HepG2 (cell line): ENCODE measurements around the gene PCYT2. TPM values are rescaled to one million over a fixed set of nuclear protein-coding genes. Genes with fewer than 3 reads are reported as not detected.

Source experiments
- BHLHE40 ChIP-seq: IDR thresholded peaks from 2 replicates; pipeline ENCODE4 v1.6.1; 2011; ENCODE audit warnings: low read length, improper control_type of control experiment
- ETV5 ChIP-seq: IDR thresholded peaks from 2 replicates; pipeline ENCODE4 v1.6.1; 2018; ENCODE audit warnings: missing biosample characterization, missing genetic modification reagents, inconsistent platforms, borderline replicate concordance
- HNRNPK ChIP-seq: fragments of 200-400 bp; formaldehyde crosslinking; IDR thresholded peaks from 2 replicates; pipeline ENCODE4 v1.6.1; 2018; ENCODE audit warnings: low read length, low read depth, moderate library complexity, mild to moderate bottlenecking; ENCODE audit not compliant: poor library complexity, severe bottlenecking
- MATR3 ChIP-seq: sonication (generic); formaldehyde crosslinking; IDR thresholded peaks from 2 replicates; pipeline ENCODE4 v1.4.0; 2020; ENCODE audit warnings: missing genetic modification reagents
- MED1 ChIP-seq: sonication (generic); formaldehyde crosslinking; IDR thresholded peaks from 2 replicates; pipeline ENCODE4 v1.4.0; 2020; ENCODE audit warnings: missing genetic modification reagents
- PPARG ChIP-seq: conservative IDR thresholded peaks from 2 replicates; pipeline ENCODE4 v1.6.1; 2016; ENCODE audit warnings: missing biosample characterization, missing genetic modification reagents
- RBAK ChIP-seq: sonication (generic); formaldehyde crosslinking; IDR thresholded peaks from 2 replicates; pipeline ENCODE4 v1.5.1; 2020; ENCODE audit warnings: mild to moderate bottlenecking, missing genetic modification reagents
- REXO4 ChIP-seq: sonication (generic); formaldehyde crosslinking; IDR thresholded peaks from 2 replicates; pipeline ENCODE4 v1.8.0; 2022; ENCODE audit warnings: missing genetic modification reagents, mild to moderate bottlenecking, borderline replicate concordance
- TCF12 ChIP-seq, 2 experiments: fragments of 450-650 bp in 1 of 2; sonication (generic) in 1 of 2; formaldehyde crosslinking in 1 of 2; IDR thresholded peaks; 2 replicates each; pipeline versions ENCODE4 v1.6.1 to v1.8.0; 2017 to 2022; ENCODE audit warnings: antibody characterized with exemption in 1 of 2, mild to moderate bottlenecking in 1 of 2, missing genetic modification reagents in 1 of 2, moderate library complexity in 1 of 2
- ZNF180 ChIP-seq: sonication (generic); formaldehyde crosslinking; IDR thresholded peaks from 2 replicates; pipeline ENCODE4 v1.4.0; 2020; ENCODE audit warnings: low read depth, missing genetic modification reagents, borderline replicate concordance
- ZNF496 ChIP-seq: sonication (generic); formaldehyde crosslinking; IDR thresholded peaks from 2 replicates; pipeline ENCODE4 v1.8.1; 2023; ENCODE audit warnings: mild to moderate bottlenecking, moderate library complexity, missing genetic modification reagents; ENCODE audit not compliant: insufficient replicate concordance
- ZNF549 ChIP-seq: sonication (generic); formaldehyde crosslinking; IDR thresholded peaks from 2 replicates; pipeline ENCODE4 v1.5.0; 2020; ENCODE audit warnings: missing genetic modification reagents
- ZNF564 ChIP-seq: sonication (generic); formaldehyde crosslinking; IDR thresholded peaks from 2 replicates; pipeline ENCODE4 v1.8.1; 2023; ENCODE audit warnings: mild to moderate bottlenecking, missing genetic modification reagents
- ZNF780A ChIP-seq: sonication (generic); formaldehyde crosslinking; IDR thresholded peaks from 2 replicates; pipeline ENCODE4 v1.8.0; 2022; ENCODE audit warnings: mild to moderate bottlenecking, missing genetic modification reagents, moderate library complexity
- ZNF781 ChIP-seq: sonication (generic); formaldehyde crosslinking; IDR thresholded peaks from 2 replicates; pipeline ENCODE4 v1.5.1; 2020; ENCODE audit warnings: borderline replicate concordance, mild to moderate bottlenecking, missing genetic modification reagents; ENCODE audit errors: not compliant biosample characterization
- ZNF792 ChIP-seq: IDR thresholded peaks from 2 replicates; pipeline ENCODE4 v1.6.1; 2016
- polyA plus RNA-seq, 8 experiments: library from polyadenylated mRNA; depleted of rRNA in 3 of 8; stranded (reverse) in 7 of 8; unstranded in 1 of 8; fragments of >200 nt; fragmentation: Illumina TruSeq in 4 of 8; extraction: Trizol in 4 of 8; gene quantifications; 2 replicates each; pipeline versions ENCODE4 v1.2.1 to v1.2.3, GENCODE V29; 2011 to 2016; ENCODE audit warnings: low read depth in 4 of 8, missing spikeins in 1 of 8, mixed read lengths in 1 of 8; ENCODE audit not compliant: insufficient read depth in 1 of 8
- total RNA-seq, 5 experiments: library from RNA; depleted of rRNA; stranded (reverse); fragments of >200 nt; fragmentation: Illumina TruSeq; extraction: Trizol; gene quantifications; 2 replicates each; pipeline ENCODE4 v1.2.3, GENCODE V29; 2016; ENCODE audit warnings: low read depth in 1 of 5
- TF ChIP-seq, protein P1 (sequence below): sonication (generic); formaldehyde crosslinking; IDR thresholded peaks from 2 replicates; pipeline ENCODE4 v1.4.0; 2020; ENCODE audit warnings: missing genetic modification reagents
- TF ChIP-seq, protein P2 (sequence below): sonication (generic); formaldehyde crosslinking; IDR thresholded peaks from 2 replicates; pipeline ENCODE4 v1.8.1; 2023; ENCODE audit warnings: missing genetic modification reagents, inconsistent platforms, borderline replicate concordance
- TF ChIP-seq, protein P3 (sequence below): sonication (generic); formaldehyde crosslinking; IDR thresholded peaks from 2 replicates; pipeline ENCODE4 v1.4.0; 2020; ENCODE audit warnings: low read depth, missing genetic modification reagents
- TF ChIP-seq, protein P4 (sequence below): sonication (generic); formaldehyde crosslinking; IDR thresholded peaks from 2 replicates; pipeline ENCODE4 v1.5.0; 2020; ENCODE audit warnings: mild to moderate bottlenecking, missing genetic modification reagents, borderline replicate concordance
- TF ChIP-seq, protein P5 (sequence below): sonication (generic); formaldehyde crosslinking; IDR thresholded peaks from 2 replicates; pipeline ENCODE4 v1.5.0; 2020; ENCODE audit warnings: missing genetic modification reagents

Gene PCYT2
- total and polyA plus RNA-seq, 2 of the 13 experiments (the other 11 are each of a cell fraction or from before 2014, with no cell fraction given): 147 to 297 TPM

DNA sequence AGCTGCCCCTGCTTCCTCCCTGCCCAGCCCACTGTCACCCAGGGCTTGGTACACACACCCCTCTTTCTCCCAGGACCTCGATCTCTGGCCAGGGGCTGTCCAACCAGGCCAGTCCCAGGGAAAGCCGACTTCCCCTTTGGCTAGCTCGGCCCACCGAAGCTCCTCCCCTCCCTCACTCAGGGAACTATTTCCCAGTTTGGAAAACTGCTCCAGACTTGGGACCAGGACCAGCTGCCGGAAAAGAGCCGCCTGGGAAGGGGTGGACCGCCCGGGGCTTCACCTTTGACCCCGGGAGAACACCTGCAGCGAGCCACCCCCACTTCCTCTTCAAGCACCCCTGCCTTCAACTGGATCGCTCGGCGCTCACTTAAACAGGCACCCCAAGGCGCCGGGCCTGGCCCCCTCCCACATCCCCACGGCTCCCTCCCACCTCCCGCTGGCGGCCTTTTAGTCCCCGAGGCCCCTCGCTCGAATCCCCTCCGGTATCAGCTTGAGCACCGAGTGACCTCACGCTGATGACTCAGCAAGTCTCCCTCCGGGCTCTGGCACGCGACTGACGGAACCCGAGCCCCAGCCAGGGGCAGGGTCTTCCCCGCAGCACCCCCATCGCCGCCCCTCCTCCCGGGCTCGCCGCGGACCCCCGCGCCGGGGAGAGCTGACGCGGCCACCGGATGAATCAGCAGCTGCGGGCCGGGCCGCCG is 15.4 kb upstream of the PCYT2 start (continued):
- TF ChIP-seq RBAK: no peak
- TF ChIP-seq, protein P1, sequence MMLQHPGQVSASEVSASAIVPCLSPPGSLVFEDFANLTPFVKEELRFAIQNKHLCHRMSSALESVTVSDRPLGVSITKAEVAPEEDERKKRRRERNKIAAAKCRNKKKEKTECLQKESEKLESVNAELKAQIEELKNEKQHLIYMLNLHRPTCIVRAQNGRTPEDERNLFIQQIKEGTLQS (CRISPR knock-in tag): peak; percentile 58; the same call in 1 of the 2 replicates
- no peak for TF ChIP-seq ZNF549 (CRISPR knock-in tag)
- peak; percentile 24; the same call in 1 of the 2 replicates for TF ChIP-seq ZNF792 (CRISPR knock-in tag)
- no peak for TF ChIP-seq ZNF180
- TF ChIP-seq, protein P2, sequence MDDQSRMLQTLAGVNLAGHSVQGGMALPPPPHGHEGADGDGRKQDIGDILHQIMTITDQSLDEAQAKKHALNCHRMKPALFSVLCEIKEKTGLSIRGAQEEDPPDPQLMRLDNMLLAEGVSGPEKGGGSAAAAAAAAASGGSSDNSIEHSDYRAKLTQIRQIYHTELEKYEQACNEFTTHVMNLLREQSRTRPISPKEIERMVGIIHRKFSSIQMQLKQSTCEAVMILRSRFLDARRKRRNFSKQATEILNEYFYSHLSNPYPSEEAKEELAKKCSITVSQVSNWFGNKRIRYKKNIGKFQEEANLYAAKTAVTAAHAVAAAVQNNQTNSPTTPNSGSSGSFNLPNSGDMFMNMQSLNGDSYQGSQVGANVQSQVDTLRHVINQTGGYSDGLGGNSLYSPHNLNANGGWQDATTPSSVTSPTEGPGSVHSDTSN (CRISPR knock-in tag): no peak
- no peak for TF ChIP-seq TCF12 (IDR thresholded peaks at IDR 0.05)
- TF ChIP-seq TCF12 (CRISPR knock-in tag; IDR thresholded peaks at IDR 0.05): no peak
- TF ChIP-seq, protein P3, sequence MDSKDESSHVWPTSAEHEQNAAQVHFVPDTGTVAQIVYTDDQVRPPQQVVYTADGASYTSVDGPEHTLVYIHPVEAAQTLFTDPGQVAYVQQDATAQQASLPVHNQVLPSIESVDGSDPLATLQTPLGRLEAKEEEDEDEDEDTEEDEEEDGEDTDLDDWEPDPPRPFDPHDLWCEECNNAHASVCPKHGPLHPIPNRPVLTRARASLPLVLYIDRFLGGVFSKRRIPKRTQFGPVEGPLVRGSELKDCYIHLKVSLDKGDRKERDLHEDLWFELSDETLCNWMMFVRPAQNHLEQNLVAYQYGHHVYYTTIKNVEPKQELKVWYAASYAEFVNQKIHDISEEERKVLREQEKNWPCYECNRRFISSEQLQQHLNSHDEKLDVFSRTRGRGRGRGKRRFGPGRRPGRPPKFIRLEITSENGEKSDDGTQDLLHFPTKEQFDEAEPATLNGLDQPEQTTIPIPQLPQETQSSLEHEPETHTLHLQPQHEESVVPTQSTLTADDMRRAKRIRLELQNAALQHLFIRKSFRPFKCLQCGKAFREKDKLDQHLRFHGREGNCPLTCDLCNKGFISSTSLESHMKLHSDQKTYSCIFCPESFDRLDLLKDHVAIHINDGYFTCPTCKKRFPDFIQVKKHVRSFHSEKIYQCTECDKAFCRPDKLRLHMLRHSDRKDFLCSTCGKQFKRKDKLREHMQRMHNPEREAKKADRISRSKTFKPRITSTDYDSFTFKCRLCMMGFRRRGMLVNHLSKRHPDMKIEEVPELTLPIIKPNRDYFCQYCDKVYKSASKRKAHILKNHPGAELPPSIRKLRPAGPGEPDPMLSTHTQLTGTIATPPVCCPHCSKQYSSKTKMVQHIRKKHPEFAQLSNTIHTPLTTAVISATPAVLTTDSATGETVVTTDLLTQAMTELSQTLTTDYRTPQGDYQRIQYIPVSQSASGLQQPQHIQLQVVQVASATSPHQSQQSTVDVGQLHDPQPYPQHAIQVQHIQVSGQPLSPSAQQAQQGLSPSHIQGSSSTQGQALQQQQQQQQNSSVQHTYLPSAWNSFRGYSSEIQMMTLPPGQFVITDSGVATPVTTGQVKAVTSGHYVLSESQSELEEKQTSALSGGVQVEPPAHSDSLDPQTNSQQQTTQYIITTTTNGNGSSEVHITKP (CRISPR knock-in tag): 0 out of 2 replicates have a peak, but pooled peaks have one; percentile 56
- TF ChIP-seq MATR3 (CRISPR knock-in tag): no peak
- TF ChIP-seq REXO4 (CRISPR knock-in tag): no peak
- no peak for TF ChIP-seq ZNF496
- 0 out of 2 replicates have a peak, but pooled peaks have one; percentile 41 for TF ChIP-seq PPARG (CRISPR knock-in tag)
- TF ChIP-seq BHLHE40: peak; percentile 85
- TF ChIP-seq ZNF781: peak; percentile 25
- TF ChIP-seq MED1: peak; percentile 74
- no peak for TF ChIP-seq ZNF780A (CRISPR knock-in tag)
- TF ChIP-seq, protein P4, sequence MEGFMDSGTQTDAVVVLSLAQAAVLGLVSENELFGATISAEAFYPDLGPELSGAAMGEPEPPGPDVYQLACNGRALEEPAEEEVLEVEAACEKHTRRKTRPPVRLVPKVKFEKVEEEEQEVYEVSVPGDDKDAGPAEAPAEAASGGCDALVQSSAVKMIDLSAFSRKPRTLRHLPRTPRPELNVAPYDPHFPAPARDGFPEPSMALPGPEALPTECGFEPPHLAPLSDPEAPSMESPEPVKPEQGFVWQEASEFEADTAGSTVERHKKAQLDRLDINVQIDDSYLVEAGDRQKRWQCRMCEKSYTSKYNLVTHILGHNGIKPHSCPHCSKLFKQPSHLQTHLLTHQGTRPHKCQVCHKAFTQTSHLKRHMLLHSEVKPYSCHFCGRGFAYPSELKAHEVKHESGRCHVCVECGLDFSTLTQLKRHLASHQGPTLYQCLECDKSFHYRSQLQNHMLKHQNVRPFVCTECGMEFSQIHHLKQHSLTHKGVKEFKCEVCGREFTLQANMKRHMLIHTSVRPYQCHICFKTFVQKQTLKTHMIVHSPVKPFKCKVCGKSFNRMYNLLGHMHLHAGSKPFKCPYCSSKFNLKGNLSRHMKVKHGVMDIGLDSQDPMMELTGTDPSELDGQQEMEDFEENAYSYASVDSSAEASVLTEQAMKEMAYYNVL (CRISPR knock-in tag): 0 out of 2 replicates have a peak, but pooled peaks have one; percentile 56
- TF ChIP-seq HNRNPK: peak; percentile 71
- peak; percentile 82; the same call in 1 of the 2 replicates for TF ChIP-seq ETV5 (CRISPR knock-in tag)
- TF ChIP-seq, protein P5, sequence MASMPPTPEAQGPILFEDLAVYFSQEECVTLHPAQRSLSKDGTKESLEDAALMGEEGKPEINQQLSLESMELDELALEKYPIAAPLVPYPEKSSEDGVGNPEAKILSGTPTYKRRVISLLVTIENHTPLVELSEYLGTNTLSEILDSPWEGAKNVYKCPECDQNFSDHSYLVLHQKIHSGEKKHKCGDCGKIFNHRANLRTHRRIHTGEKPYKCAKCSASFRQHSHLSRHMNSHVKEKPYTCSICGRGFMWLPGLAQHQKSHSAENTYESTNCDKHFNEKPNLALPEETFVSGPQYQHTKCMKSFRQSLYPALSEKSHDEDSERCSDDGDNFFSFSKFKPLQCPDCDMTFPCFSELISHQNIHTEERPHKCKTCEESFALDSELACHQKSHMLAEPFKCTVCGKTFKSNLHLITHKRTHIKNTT: no peak
- TF ChIP-seq ZNF564 (CRISPR knock-in tag): no peak
